Erythroblast (primary cell): ENCODE data around the gene PDE2A.

ENCODE experiments used
- GATA1 ChIP-seq: IDR thresholded peaks from 2 replicates; pipeline ENCODE4 v1.6.1; 2011; ENCODE audit warnings: low read depth, mild to moderate bottlenecking, control low read depth, low read length, moderate library complexity
- POLR2A ChIP-seq: IDR thresholded peaks from 2 replicates; pipeline ENCODE4 v1.6.1; 2011; ENCODE audit warnings: mild to moderate bottlenecking, low read length

DNA sequence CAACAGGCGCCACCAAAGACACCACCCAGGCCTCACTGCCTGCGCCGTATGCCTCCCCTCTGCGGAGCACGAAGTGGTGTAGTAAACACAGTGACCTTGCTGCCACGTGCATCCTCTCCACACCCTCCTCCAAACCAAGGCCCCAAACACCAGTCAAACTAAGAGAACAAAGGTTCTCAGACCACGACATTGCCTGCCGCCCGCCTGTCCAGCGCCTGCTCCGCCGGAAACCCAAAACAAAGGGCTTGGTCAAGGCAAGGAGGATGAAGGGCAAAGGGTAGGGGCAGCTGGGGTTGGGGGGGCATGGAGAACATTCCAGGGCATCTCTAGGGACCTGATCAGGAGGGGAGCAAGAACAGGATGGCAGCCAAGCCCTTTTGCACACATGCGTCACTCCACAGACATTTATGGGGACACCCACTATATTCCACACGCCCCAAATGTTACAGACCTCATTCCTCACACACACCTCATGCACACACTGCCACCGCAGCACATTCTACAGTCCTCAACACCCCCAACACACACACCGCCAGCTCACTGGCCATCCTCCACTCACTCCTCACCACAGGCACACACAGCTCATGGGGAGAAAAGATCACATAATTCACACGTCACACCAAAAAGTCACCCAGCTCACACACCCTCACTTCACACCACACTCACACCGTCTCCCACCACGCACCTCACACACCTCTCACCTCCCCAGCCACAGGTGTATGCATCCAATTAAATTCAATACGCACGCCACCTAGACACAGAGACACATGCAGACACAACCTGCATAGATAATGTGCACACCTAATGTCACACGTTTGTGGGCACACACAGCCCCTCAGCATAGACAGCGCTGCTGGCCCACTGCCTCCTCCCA lies 34.5 kb downstream of the PDE2A start:
- TF ChIP-seq POLR2A (no peak), GATA1 (no peak)
